Amniotic epithelial cell (primary cell): ENCODE measurements around the gene UAP1L1.
A peak's percentile ranks its signal among the peaks of the same experiment; 100 is the strongest.

ENCODE experiments used
- DNase-seq: peaks from one replicate; pipeline ENCODE4 v3.0.0-alpha.2; 2010; ENCODE audit warnings: low read depth

UAP1L1 gene

GRCh38 chr9:137042751-137043727, 34.3 kb upstream of the UAP1L1 start:
- DNase-seq, result no peak

GRCh38 chr9:137044037-137044436, 33.3 kb upstream of the UAP1L1 start:
- DNase-seq, result no peak

- DNase-seq, result no peak
Measured at GRCh38 chr9:137044502-137045177, 32.7 kb upstream of the UAP1L1 start.

GRCh38 chr9:137045294-137046087, 31.8 kb upstream of the UAP1L1 start:
- peak; percentile 31 for DNase-seq

- DNase-seq, result peak; percentile 56
Measured at GRCh38 chr9:137046088-137046787, 31.1 kb upstream of the UAP1L1 start, which contains the start of gene NPDC1. NPDC1 (minus strand) TSS chr9:137046177; CDS start chr9:137045989, 188 bp downstream.

GRCh38 chr9:137048655-137049543, 28.4 kb upstream of the UAP1L1 start:
- DNase-seq, result no peak

- DNase-seq, result peak; percentile 26
Measured at GRCh38 chr9:137049544-137050449, 27.5 kb upstream of the UAP1L1 start.

- no peak for DNase-seq
Measured at GRCh38 chr9:137050570-137050969, 26.7 kb upstream of the UAP1L1 start.

- DNase-seq, result no peak
Measured at GRCh38 chr9:137051145-137051724, 26.1 kb upstream of the UAP1L1 start.

GRCh38 chr9:137052293-137052692, 25.0 kb upstream of the UAP1L1 start:
- DNase-seq, result no peak

GRCh38 chr9:137052998-137053943, 24.0 kb upstream of the UAP1L1 start:
- DNase-seq, result no peak

GRCh38 chr9:137053944-137054931, 23.1 kb upstream of the UAP1L1 start, which contains the start of gene ENTPD2:
ENTPD2 (minus strand) TSS chr9:137054061; CDS start chr9:137053997, 64 bp downstream.
- no peak for DNase-seq

GRCh38 chr9:137054932-137055384, 22.4 kb upstream of the UAP1L1 start:
- DNase-seq, result no peak

GRCh38 chr9:137055385-137056364, 21.6 kb upstream of the UAP1L1 start:
- peak; percentile 52 for DNase-seq

- DNase-seq, result no peak
Measured at GRCh38 chr9:137056739-137057415, 20.4 kb upstream of the UAP1L1 start.
